ENCODE measurements around the gene TGFBR2.
A peak's percentile ranks its signal among the peaks of the same experiment; 100 is the strongest.

The TGFBR2 gene

GRCh38 chr3:30683769-30684168, 77.4 kb downstream of the TGFBR2 start:
- TF ChIP-seq GATA2 (IDR thresholded peaks at IDR 0.05; ENCODE audit: low read depth, low read length) (no peak), GATA3 (IDR thresholded peaks at IDR 0.05; ENCODE audit: low read depth, low read length) (no peak)

- no peak for TF ChIP-seq GATA3 (IDR thresholded peaks at IDR 0.05; ENCODE audit: low read depth, low read length)
- TF ChIP-seq GATA2 (IDR thresholded peaks at IDR 0.05; ENCODE audit: low read depth, low read length) = no peak
These were observed 78.0 kb downstream of the TGFBR2 start for GRCh38 chr3:30684356-30684755.

GRCh38 chr3:30685267-30685667, 78.9 kb downstream of the TGFBR2 start:
- TF ChIP-seq GATA2 (IDR thresholded peaks at IDR 0.05; ENCODE audit: low read depth, low read length) (no peak), GATA3 (IDR thresholded peaks at IDR 0.05; ENCODE audit: low read depth, low read length) (no peak)

- no peak for TF ChIP-seq GATA2 (IDR thresholded peaks at IDR 0.05; ENCODE audit: low read depth, low read length)
- TF ChIP-seq GATA3 (IDR thresholded peaks at IDR 0.05; ENCODE audit: low read depth, low read length) = no peak
These were observed 79.8 kb downstream of the TGFBR2 start for GRCh38 chr3:30686176-30686575.

GRCh38 chr3:30686799-30687198, 80.4 kb downstream of the TGFBR2 start:
- no peak for TF ChIP-seq GATA3 (IDR thresholded peaks at IDR 0.05; ENCODE audit: low read depth, low read length)
- TF ChIP-seq GATA2 (IDR thresholded peaks at IDR 0.05; ENCODE audit: low read depth, low read length) = no peak

GRCh38 chr3:30687930-30688570, 81.6 kb downstream of the TGFBR2 start:
- TF ChIP-seq GATA3 (IDR thresholded peaks at IDR 0.05; ENCODE audit: low read depth, low read length) (no peak), GATA2 (IDR thresholded peaks at IDR 0.05; ENCODE audit: low read depth, low read length) (no peak)

- peak; percentile 68 for TF ChIP-seq GATA3 (IDR thresholded peaks at IDR 0.05; ENCODE audit: low read depth, low read length)
- peak; percentile 94 for TF ChIP-seq GATA2 (IDR thresholded peaks at IDR 0.05; ENCODE audit: low read depth, low read length)
These were observed 82.6 kb downstream of the TGFBR2 start for GRCh38 chr3:30688776-30689641.

- no peak for TF ChIP-seq GATA2 (IDR thresholded peaks at IDR 0.05; ENCODE audit: low read depth, low read length)
- TF ChIP-seq GATA3 (IDR thresholded peaks at IDR 0.05; ENCODE audit: low read depth, low read length) = no peak
These were observed 83.8 kb downstream of the TGFBR2 start for GRCh38 chr3:30690199-30690598.

GRCh38 chr3:30691249-30691880, 85.0 kb downstream of the TGFBR2 start:
- TF ChIP-seq GATA3 (IDR thresholded peaks at IDR 0.05; ENCODE audit: low read depth, low read length) (no peak), GATA2 (IDR thresholded peaks at IDR 0.05; ENCODE audit: low read depth, low read length) (no peak)

- TF ChIP-seq GATA3 (IDR thresholded peaks at IDR 0.05; ENCODE audit: low read depth, low read length) (no peak), GATA2 (IDR thresholded peaks at IDR 0.05; ENCODE audit: low read depth, low read length) (no peak)
These were observed 85.5 kb downstream of the TGFBR2 start for GRCh38 chr3:30691944-30692343.

- no peak for TF ChIP-seq GATA3 (IDR thresholded peaks at IDR 0.05; ENCODE audit: low read depth, low read length)
- no peak for TF ChIP-seq GATA2 (IDR thresholded peaks at IDR 0.05; ENCODE audit: low read depth, low read length)
These were observed 86.2 kb downstream of the TGFBR2 start for GRCh38 chr3:30692498-30693130.

- 0 out of 2 replicates have a peak, but pooled peaks have one; percentile 14 for TF ChIP-seq GATA2 (IDR thresholded peaks at IDR 0.05; ENCODE audit: low read depth, low read length)
- TF ChIP-seq GATA3 (IDR thresholded peaks at IDR 0.05; ENCODE audit: low read depth, low read length) = no peak
These were observed 87.2 kb downstream of the TGFBR2 start for GRCh38 chr3:30693470-30694120.

GRCh38 chr3:30694148-30694547, 87.7 kb downstream of the TGFBR2 start:
- TF ChIP-seq GATA2 (IDR thresholded peaks at IDR 0.05; ENCODE audit: low read depth, low read length) (no peak), GATA3 (IDR thresholded peaks at IDR 0.05; ENCODE audit: low read depth, low read length) (no peak)
